ENCODE results near the gene ANGEL1.

Gene ANGEL1

GRCh38 chr14:76812422-76813383, at the start of gene ANGEL1:
TSS of gene ANGEL1 (minus strand) at chr14:76812882. CDS start at chr14:76812827, 55 bp downstream.
- in situ Hi-C loops (cut with HindIII; ENCODE audit: low sequenced_read_pairs) = no loop called here

GRCh38 chr14:76861574-76862255, 49.0 kb upstream of the ANGEL1 start:
- in situ Hi-C loops (cut with HindIII; ENCODE audit: low sequenced_read_pairs) = no loop called here

GRCh38 chr14:76856769-76857168, 44.1 kb upstream of the ANGEL1 start:
- in situ Hi-C loops (cut with HindIII; ENCODE audit: low sequenced_read_pairs) = no loop called here

GRCh38 chr14:76855066-76855465, 42.4 kb upstream of the ANGEL1 start:
- in situ Hi-C loops (cut with HindIII; ENCODE audit: low sequenced_read_pairs) = no loop called here

- in situ Hi-C loops (cut with HindIII; ENCODE audit: low sequenced_read_pairs) = no loop called here
Observed at GRCh38 chr14:76848879-76849278, 36.2 kb upstream of the ANGEL1 start.

- in situ Hi-C loops (cut with HindIII; ENCODE audit: low sequenced_read_pairs) = no loop called here
Observed at GRCh38 chr14:76846331-76847047, 33.8 kb upstream of the ANGEL1 start.

- in situ Hi-C loops (cut with HindIII; ENCODE audit: low sequenced_read_pairs) = no loop called here
Observed at GRCh38 chr14:76844223-76844622, 31.5 kb upstream of the ANGEL1 start.

GRCh38 chr14:76842414-76842813, 29.7 kb upstream of the ANGEL1 start:
- in situ Hi-C loops (cut with HindIII; ENCODE audit: low sequenced_read_pairs) = no loop called here

- in situ Hi-C loops (cut with HindIII; ENCODE audit: low sequenced_read_pairs) = no loop called here
Observed at GRCh38 chr14:76837524-76837923, 24.8 kb upstream of the ANGEL1 start.

GRCh38 chr14:76836029-76836630, 23.4 kb upstream of the ANGEL1 start:
- in situ Hi-C loops (cut with HindIII; ENCODE audit: low sequenced_read_pairs) = no loop called here

GRCh38 chr14:76834241-76834661, 21.6 kb upstream of the ANGEL1 start:
- in situ Hi-C loops (cut with HindIII; ENCODE audit: low sequenced_read_pairs) = no loop called here

- in situ Hi-C loops (cut with HindIII; ENCODE audit: low sequenced_read_pairs) = no loop called here
Observed at GRCh38 chr14:76833011-76833410, 20.3 kb upstream of the ANGEL1 start.

GRCh38 chr14:76832503-76832988, 19.9 kb upstream of the ANGEL1 start:
- in situ Hi-C loops (cut with HindIII; ENCODE audit: low sequenced_read_pairs) = no loop called here

GRCh38 chr14:76830556-76830955, 17.9 kb upstream of the ANGEL1 start:
- in situ Hi-C loops (cut with HindIII; ENCODE audit: low sequenced_read_pairs) = no loop called here

- in situ Hi-C loops (cut with HindIII; ENCODE audit: low sequenced_read_pairs) = no loop called here
Observed at GRCh38 chr14:76829650-76830421, 17.2 kb upstream of the ANGEL1 start.

- in situ Hi-C loops (cut with HindIII; ENCODE audit: low sequenced_read_pairs) = no loop called here
Observed at GRCh38 chr14:76829013-76829365, 16.3 kb upstream of the ANGEL1 start.

GRCh38 chr14:76828339-76829012, 15.8 kb upstream of the ANGEL1 start:
- in situ Hi-C loops (cut with HindIII; ENCODE audit: low sequenced_read_pairs) = no loop called here

GRCh38 chr14:76827696-76828296, 15.1 kb upstream of the ANGEL1 start:
- in situ Hi-C loops (cut with HindIII; ENCODE audit: low sequenced_read_pairs) = no loop called here

GRCh38 chr14:76826122-76826521, 13.4 kb upstream of the ANGEL1 start, which contains the start of gene LRRC74A:
TSS of gene LRRC74A (plus strand) at chr14:76826408. CDS start at chr14:76826698, 290 bp downstream.
- in situ Hi-C loops (cut with HindIII; ENCODE audit: low sequenced_read_pairs) = no loop called here

All from DLD1 (cell line).